HepG2 (cell line): ENCODE data around the gene STX4. TPM values are rescaled to one million over a fixed set of nuclear protein-coding genes. Genes with fewer than 3 reads are reported as not detected.

Experiments
- ATAC-seq: fragments of 200-7000 bp; cut with Tn5 transposase; 3 replicates; pipeline ENCODE4 v1.9.1; 2020; ENCODE audit warnings: mild to moderate bottlenecking, moderate library complexity
- BruUV-seq: library from RNA; stranded (reverse); fragments of 400-500 nt; replicated peaks from 2 replicates; lab custom pipeline; 2021; lab: Mats Ljungman, UMichigan
- CTCF ChIA-PET: fragments of 300-600 bp; formaldehyde crosslinking; extraction: SDS; loops from one replicate; lab custom pipeline; 2021; ENCODE audit warnings: low total read pairs, inconsistent platforms, low intra/inter-chr PET ratio; lab: Yijun Ruan, JAX
- POLR2A ChIA-PET: fragments of 350-600 bp; sonication (Branson Sonifier 250); formaldehyde crosslinking; loops from one replicate; lab custom pipeline; 2020; ENCODE audit warnings: antibody characterized with exemption, inconsistent platforms; lab: Yijun Ruan, JAX
- DNase-seq: peaks from one replicate; pipeline ENCODE4 v3.0.0-alpha.2; 2015; ENCODE audit warnings: low spot score
- FAIRE-seq: peaks from 3 replicates; lab custom pipeline; 2011; peaks lifted over from hg19 to GRCh38; lab: Jason Lieb, UNC
- H2AFZ ChIP-seq: one replicate; pipeline ENCODE4 v1.6.1; 2011; ENCODE audit warnings: low read length, inconsistent platforms
- H3K27ac ChIP-seq: fragments of 300-600 bp; 3 replicates; pipeline ENCODE4 v1.8.0; 2011; ENCODE audit warnings: mixed run types, mild to moderate bottlenecking, mixed read lengths, low read length, inconsistent platforms; ENCODE audit not compliant: insufficient read depth; ENCODE audit errors: extremely low read length
- H3K27me3 ChIP-seq, 2 experiments: fragments of 200-600 bp in 1 of 2; 2 replicates in 1 of 2; 3 replicates in 1 of 2; pipeline versions ENCODE4 v1.6.0 to v1.8.0; 2011; ENCODE audit warnings: low read length in 2 of 2, mild to moderate bottlenecking in 2 of 2, moderate library complexity in 2 of 2, inconsistent platforms in 1 of 2; ENCODE audit not compliant: insufficient read depth in 2 of 2, control insufficient read depth in 1 of 2
- H3K36me3 ChIP-seq, 2 experiments: fragments of 200-600 bp in 1 of 2; replicated peaks in 1 of 2; 2 replicates in 1 of 2; 3 replicates in 1 of 2; pipeline versions ENCODE4 v1.5.1 to v1.8.0; 2011; ENCODE audit warnings: low read length in 2 of 2, inconsistent platforms in 1 of 2; ENCODE audit not compliant: insufficient read depth in 2 of 2, control insufficient read depth in 1 of 2
- H3K4me1 ChIP-seq: 2 replicates; pipeline ENCODE4 v1.5.1; 2012; ENCODE audit warnings: low read length, inconsistent platforms; ENCODE audit not compliant: insufficient read depth
- H3K4me2 ChIP-seq: 2 replicates; pipeline ENCODE4 v1.6.0; 2011; ENCODE audit warnings: low read depth, low read length, inconsistent platforms
- H3K4me3 ChIP-seq, 3 experiments: fragments of 200-600 bp in 1 of 3; sonication (generic), shearing (Covaris generic) in 1 of 3; replicated peaks in 1 of 3; 2 replicates each; pipeline ENCODE4 v1.5.1; 2011 to 2016; ENCODE audit warnings: low read length in 3 of 3, inconsistent platforms in 2 of 3, low read depth in 2 of 3, mild to moderate bottlenecking in 2 of 3, control low read depth in 1 of 3, mixed read lengths in 1 of 3; ENCODE audit not compliant: insufficient read depth in 1 of 3
- H3K79me2 ChIP-seq: one replicate; pipeline ENCODE4 v1.6.1; 2011; ENCODE audit warnings: low read length, inconsistent platforms; ENCODE audit not compliant: insufficient read depth
- H3K9ac ChIP-seq: 2 replicates; pipeline ENCODE4 v1.6.0; 2011; ENCODE audit warnings: mild to moderate bottlenecking, low read depth, low read length, inconsistent platforms; ENCODE audit not compliant: insufficient read depth
- H3K9me3 ChIP-seq: 2 replicates; pipeline ENCODE4 v1.5.1; 2012; ENCODE audit warnings: mild to moderate bottlenecking, low read length
- H4K20me1 ChIP-seq: 2 replicates; pipeline ENCODE4 v1.6.0; 2011; ENCODE audit warnings: inconsistent platforms, mild to moderate bottlenecking, low read length, moderate library complexity; ENCODE audit not compliant: insufficient read depth
- POLR2A ChIP-seq, 2 experiments: IDR thresholded peaks; 2 replicates each; pipeline ENCODE4 v1.6.1; 2011; ENCODE audit warnings: low read depth in 2 of 2, low read length in 2 of 2, mild to moderate bottlenecking in 1 of 2, moderate library complexity in 1 of 2; ENCODE audit not compliant: insufficient read depth in 1 of 2
- POLR2G ChIP-seq: fragments of 200-400 bp; formaldehyde crosslinking; IDR thresholded peaks from 2 replicates; pipeline ENCODE4 v1.6.1; 2018; ENCODE audit warnings: mild to moderate bottlenecking, low read depth, low read length, moderate library complexity
- RBFOX2 ChIP-seq: fragments of 200-400 bp; formaldehyde crosslinking; IDR thresholded peaks from 2 replicates; pipeline ENCODE4 v1.6.1; 2017; ENCODE audit warnings: low read depth, mild to moderate bottlenecking, low read length
- RCOR2 ChIP-seq: IDR thresholded peaks from 2 replicates; pipeline ENCODE4 v1.6.1; 2016; ENCODE audit warnings: missing biosample characterization, missing genetic modification reagents
- TOPORS ChIP-seq: sonication (generic); formaldehyde crosslinking; IDR thresholded peaks from 2 replicates; pipeline ENCODE4 v1.8.0; 2023; ENCODE audit warnings: mild to moderate bottlenecking, missing genetic modification reagents
- WIZ ChIP-seq: sonication (generic); formaldehyde crosslinking; IDR thresholded peaks from 2 replicates; pipeline ENCODE4 v1.5.1; 2020; ENCODE audit warnings: mild to moderate bottlenecking, missing genetic modification reagents
- ZBTB7A ChIP-seq: sonication (generic); formaldehyde crosslinking; IDR thresholded peaks from 2 replicates; pipeline ENCODE4 v1.8.0; 2022; ENCODE audit warnings: mild to moderate bottlenecking, missing genetic modification reagents
- ZMYM3 ChIP-seq: sonication (generic); formaldehyde crosslinking; IDR thresholded peaks from 2 replicates; pipeline ENCODE4 v1.5.1; 2020; ENCODE audit warnings: mild to moderate bottlenecking, missing genetic modification reagents
- ZNF660 ChIP-seq: sonication (generic); formaldehyde crosslinking; IDR thresholded peaks from 2 replicates; pipeline ENCODE4 v1.5.1; 2020; ENCODE audit warnings: mild to moderate bottlenecking, low read depth, missing genetic modification reagents, borderline replicate concordance
- ZNF768 ChIP-seq: sonication (generic); formaldehyde crosslinking; IDR thresholded peaks from 2 replicates; pipeline ENCODE4 v1.4.0; 2020; ENCODE audit warnings: missing genetic modification reagents
- ZNF782 ChIP-seq: sonication (generic); formaldehyde crosslinking; IDR thresholded peaks from 2 replicates; pipeline ENCODE4 v1.4.0; 2020; ENCODE audit warnings: missing genetic modification reagents, mild to moderate bottlenecking, borderline replicate concordance
- ZNF878 ChIP-seq: sonication (generic); formaldehyde crosslinking; IDR thresholded peaks from 2 replicates; pipeline ENCODE4 v1.8.1; 2023; ENCODE audit warnings: mild to moderate bottlenecking, missing genetic modification reagents, moderate library complexity
- ZNF891 ChIP-seq: sonication (generic); formaldehyde crosslinking; IDR thresholded peaks from 2 replicates; pipeline ENCODE4 v1.5.0; 2020; ENCODE audit warnings: mild to moderate bottlenecking, missing genetic modification reagents
- WGBS: methylation state at CpG from one replicate; pipeline ENCODE4 v1.1.6; 2017; ENCODE audit warnings: low lambda C conversion rate; 5-methylcytosine and 5-hydroxymethylcytosine counted together
- in situ Hi-C: cut with HindIII; loops from 2 replicates; pipeline ENCODE4 v1.10.0; 2017; ENCODE audit warnings: low pct_unique_long_range_greater_than_20kb; ENCODE audit not compliant: extremely low pct_ligation_motif_present
- intact Hi-C: fragments of 100-400 bp; cut with micrococcal nuclease; formaldehyde crosslinking; loops from one replicate; pipeline ENCODE4 v1.10.0; 2022; ENCODE audit not compliant: unreplicated experiment
- polyA plus RNA-seq, 8 experiments: library from polyadenylated mRNA; depleted of rRNA in 3 of 8; stranded (reverse) in 7 of 8; unstranded in 1 of 8; fragments of >200 nt; fragmentation: Illumina TruSeq in 4 of 8; extraction: Trizol in 4 of 8; gene quantifications; 2 replicates each; pipeline versions ENCODE4 v1.2.1 to v1.2.3, GENCODE V29; 2011 to 2016; ENCODE audit warnings: low read depth in 4 of 8, missing spikeins in 1 of 8, mixed read lengths in 1 of 8; ENCODE audit not compliant: insufficient read depth in 1 of 8
- total RNA-seq, 5 experiments: library from RNA; depleted of rRNA; stranded (reverse); fragments of >200 nt; fragmentation: Illumina TruSeq; extraction: Trizol; gene quantifications; 2 replicates each; pipeline ENCODE4 v1.2.3, GENCODE V29; 2016; ENCODE audit warnings: low read depth in 1 of 5
- TF ChIP-seq, protein P1 (sequence below): sonication (generic); formaldehyde crosslinking; IDR thresholded peaks from 2 replicates; pipeline ENCODE4 v1.5.1; 2020; ENCODE audit warnings: missing genetic modification reagents, mild to moderate bottlenecking, borderline replicate concordance
- TF ChIP-seq, protein P2 (sequence below), 2 experiments: sonication (generic) in 1 of 2; formaldehyde crosslinking in 1 of 2; IDR thresholded peaks; 2 replicates each; pipeline versions ENCODE4 v1.4.0 to v1.6.1; 2016 to 2020; ENCODE audit warnings: borderline replicate concordance in 1 of 2, low read depth in 1 of 2, mild to moderate bottlenecking in 1 of 2, missing genetic modification reagents in 1 of 2
- TF ChIP-seq, protein P3 (sequence below): sonication (generic); formaldehyde crosslinking; IDR thresholded peaks from 2 replicates; pipeline ENCODE4 v1.4.0; 2020; ENCODE audit warnings: missing genetic modification reagents; ENCODE audit errors: not compliant biosample characterization

The STX4 gene
- total and polyA plus RNA-seq, 2 of the 13 experiments (the other 11 are each of a cell fraction or from before 2014, with no cell fraction given): 29.2 to 34.6 TPM

- TF ChIP-seq, protein P1, sequence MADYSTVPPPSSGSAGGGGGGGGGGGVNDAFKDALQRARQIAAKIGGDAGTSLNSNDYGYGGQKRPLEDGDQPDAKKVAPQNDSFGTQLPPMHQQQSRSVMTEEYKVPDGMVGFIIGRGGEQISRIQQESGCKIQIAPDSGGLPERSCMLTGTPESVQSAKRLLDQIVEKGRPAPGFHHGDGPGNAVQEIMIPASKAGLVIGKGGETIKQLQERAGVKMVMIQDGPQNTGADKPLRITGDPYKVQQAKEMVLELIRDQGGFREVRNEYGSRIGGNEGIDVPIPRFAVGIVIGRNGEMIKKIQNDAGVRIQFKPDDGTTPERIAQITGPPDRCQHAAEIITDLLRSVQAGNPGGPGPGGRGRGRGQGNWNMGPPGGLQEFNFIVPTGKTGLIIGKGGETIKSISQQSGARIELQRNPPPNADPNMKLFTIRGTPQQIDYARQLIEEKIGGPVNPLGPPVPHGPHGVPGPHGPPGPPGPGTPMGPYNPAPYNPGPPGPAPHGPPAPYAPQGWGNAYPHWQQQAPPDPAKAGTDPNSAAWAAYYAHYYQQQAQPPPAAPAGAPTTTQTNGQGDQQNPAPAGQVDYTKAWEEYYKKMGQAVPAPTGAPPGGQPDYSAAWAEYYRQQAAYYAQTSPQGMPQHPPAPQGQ (CRISPR knock-in tag): no peak
- TF ChIP-seq POLR2A (IDR thresholded peaks at IDR 0.05; ENCODE audit: insufficient read depth in 1 of 2, low read depth in 2 of 2, low read length in 2 of 2) (peak in 1 of 2 experiments; percentile 39; a peak in 1 of 4 replicates), ZMYM3 (peak; percentile 35; the same call in 1 of the 2 replicates), POLR2G (peak; percentile 50), TOPORS (CRISPR knock-in tag) (no peak), RBFOX2 (peak; percentile 71), ZNF660 (CRISPR knock-in tag) (no peak), RCOR2 (CRISPR knock-in tag) (no peak), WIZ (CRISPR knock-in tag) (no peak), ZBTB7A (CRISPR knock-in tag) (no peak), ZNF768 (CRISPR knock-in tag) (peak; percentile 97)
Observed at GRCh38 chr16:31088459-31089183, 55.3 kb downstream of the STX4 start, which contains the start of gene PRSS53 (continued).

DNA sequence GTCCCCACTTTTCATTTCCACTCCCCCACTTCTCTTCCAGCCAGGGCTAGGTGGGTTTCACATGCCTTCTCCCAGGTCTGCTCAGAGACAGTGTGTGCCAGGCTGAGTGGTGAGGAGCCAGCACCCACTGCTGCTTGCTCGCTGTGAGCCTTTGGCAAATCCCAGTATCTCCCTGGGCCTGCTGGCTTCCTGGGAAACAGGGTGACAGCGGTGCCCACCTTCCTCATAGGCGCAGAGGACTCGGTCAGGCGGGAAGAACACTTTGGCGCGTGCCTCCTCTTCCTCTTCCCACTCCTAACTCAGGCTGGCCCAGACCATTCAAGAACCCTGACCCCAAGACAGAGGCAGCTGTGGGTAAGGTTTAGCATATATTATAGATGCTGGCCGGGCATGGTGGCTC lies 55.8 kb downstream of the STX4 start:
- POLR2A ChIA-PET: no interaction called here
- Histone ChIP-seq H3K9ac (no peak overlapping the region), H3K27me3 (no peaks in the 10 kb centered on the region; a peak in 1 of 5 replicates), H3K4me1 (peaks cover 14% of the 10 kb centered on the region), H3K4me2 (no peak overlapping the region), H3K4me3 (no peak overlapping the region), H2AFZ (no peak overlapping the region), H4K20me1 (peaks cover 12% of the 10 kb centered on the region), H3K36me3 (peaks cover 13 to 32% of the 10 kb centered on the region in 2 experiments), H3K27ac (no peak overlapping the region), H3K79me2 (peaks cover 31% of the 10 kb centered on the region), H3K9me3 (no peaks in the 10 kb centered on the region)
- no peak for FAIRE-seq
- in situ Hi-C loops: no loop called here
- 99% methylated on average over 8 of the region's 8 CpGs for WGBS
- CTCF ChIA-PET: no interaction called here
- intact Hi-C loops: no loop called here
- no TSS peak for BruUV-seq
- ATAC-seq: no peak
- DNase-seq: no peak
- TF ChIP-seq, protein P2, sequence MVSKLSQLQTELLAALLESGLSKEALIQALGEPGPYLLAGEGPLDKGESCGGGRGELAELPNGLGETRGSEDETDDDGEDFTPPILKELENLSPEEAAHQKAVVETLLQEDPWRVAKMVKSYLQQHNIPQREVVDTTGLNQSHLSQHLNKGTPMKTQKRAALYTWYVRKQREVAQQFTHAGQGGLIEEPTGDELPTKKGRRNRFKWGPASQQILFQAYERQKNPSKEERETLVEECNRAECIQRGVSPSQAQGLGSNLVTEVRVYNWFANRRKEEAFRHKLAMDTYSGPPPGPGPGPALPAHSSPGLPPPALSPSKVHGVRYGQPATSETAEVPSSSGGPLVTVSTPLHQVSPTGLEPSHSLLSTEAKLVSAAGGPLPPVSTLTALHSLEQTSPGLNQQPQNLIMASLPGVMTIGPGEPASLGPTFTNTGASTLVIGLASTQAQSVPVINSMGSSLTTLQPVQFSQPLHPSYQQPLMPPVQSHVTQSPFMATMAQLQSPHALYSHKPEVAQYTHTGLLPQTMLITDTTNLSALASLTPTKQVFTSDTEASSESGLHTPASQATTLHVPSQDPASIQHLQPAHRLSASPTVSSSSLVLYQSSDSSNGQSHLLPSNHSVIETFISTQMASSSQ (IDR thresholded peaks at IDR 0.05; ENCODE audit: low read depth): no peak
- TF ChIP-seq, protein P2 (CRISPR knock-in tag; IDR thresholded peaks at IDR 0.05; ENCODE audit: borderline replicate concordance): no peak
- no peak for TF ChIP-seq ZNF878 (CRISPR knock-in tag)
- 0 out of 2 replicates have a peak, but pooled peaks have one; percentile 32 for TF ChIP-seq ZNF891
- TF ChIP-seq, protein P3, sequence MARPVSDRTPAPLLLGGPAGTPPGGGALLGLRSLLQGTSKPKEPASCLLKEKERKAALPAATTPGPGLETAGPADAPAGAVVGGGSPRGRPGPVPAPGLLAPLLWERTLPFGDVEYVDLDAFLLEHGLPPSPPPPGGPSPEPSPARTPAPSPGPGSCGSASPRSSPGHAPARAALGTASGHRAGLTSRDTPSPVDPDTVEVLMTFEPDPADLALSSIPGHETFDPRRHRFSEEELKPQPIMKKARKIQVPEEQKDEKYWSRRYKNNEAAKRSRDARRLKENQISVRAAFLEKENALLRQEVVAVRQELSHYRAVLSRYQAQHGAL (CRISPR knock-in tag): no peak
- no peak for TF ChIP-seq ZNF782 (CRISPR knock-in tag)
